Measurements from ENCODE around the gene TBX10.

The TBX10 gene

DNA sequence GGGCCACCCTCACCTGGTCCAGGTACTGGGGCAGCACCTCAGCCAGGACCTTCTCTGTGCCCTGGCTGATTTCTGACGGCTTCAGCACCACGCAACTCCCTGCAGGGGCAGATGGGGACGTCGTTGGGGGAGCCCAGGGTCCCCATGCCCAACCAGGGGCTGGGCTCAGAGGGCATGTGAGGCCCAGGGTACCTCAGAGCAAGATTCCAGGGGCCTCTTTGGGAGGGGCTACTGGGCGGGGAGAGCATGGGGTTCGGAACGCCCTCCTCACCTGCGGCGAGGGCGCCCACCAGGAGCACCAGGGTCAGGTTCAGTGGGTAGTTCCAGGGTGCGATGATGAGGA lies 26.7 kb upstream of the TBX10 start:
- no peak for TF ChIP-seq GATA3 (IDR thresholded peaks at IDR 0.05; ENCODE audit: low read depth, low read length)
- TF ChIP-seq GATA2 (IDR thresholded peaks at IDR 0.05; ENCODE audit: low read depth, low read length), result no peak

DNA sequence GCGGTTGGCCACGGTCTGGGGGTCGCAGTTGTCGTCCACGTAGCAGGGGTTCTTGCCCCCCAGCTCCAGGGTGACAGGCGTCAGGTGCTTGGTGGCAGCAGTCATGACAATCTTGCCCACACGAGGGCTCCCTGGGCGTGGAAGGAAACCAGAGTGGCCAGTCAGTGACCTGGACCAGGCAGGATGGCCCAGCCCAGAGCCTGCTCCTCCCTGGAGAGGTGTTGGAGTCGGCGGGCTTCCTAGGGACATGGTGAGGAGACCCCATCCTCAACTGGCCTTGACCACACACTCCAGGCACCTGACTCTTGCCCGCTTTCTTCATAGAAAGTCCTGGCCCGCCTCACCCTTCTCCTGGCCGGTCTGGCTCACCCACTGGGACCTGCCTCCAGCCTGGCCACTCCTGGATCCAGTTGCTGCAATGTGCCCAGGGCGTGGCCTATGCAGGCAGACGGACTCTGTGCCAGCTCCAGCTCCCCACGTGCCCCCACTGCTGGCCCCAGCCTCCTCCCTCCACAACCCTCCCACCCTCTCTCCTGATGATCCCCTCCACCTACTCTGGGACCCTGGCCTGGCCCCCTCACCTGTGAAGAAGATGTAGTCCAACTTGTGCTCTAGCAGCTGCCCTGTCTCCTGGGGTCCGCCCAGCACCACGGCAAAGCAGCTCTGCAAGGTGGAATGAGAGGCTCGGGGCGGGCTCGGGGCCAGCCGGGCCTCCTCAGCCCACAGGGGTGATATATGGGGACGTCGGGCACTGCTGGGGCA lies 26.2 kb upstream of the TBX10 start:
- no peak for TF ChIP-seq GATA2 (IDR thresholded peaks at IDR 0.05; ENCODE audit: low read depth, low read length)

DNA sequence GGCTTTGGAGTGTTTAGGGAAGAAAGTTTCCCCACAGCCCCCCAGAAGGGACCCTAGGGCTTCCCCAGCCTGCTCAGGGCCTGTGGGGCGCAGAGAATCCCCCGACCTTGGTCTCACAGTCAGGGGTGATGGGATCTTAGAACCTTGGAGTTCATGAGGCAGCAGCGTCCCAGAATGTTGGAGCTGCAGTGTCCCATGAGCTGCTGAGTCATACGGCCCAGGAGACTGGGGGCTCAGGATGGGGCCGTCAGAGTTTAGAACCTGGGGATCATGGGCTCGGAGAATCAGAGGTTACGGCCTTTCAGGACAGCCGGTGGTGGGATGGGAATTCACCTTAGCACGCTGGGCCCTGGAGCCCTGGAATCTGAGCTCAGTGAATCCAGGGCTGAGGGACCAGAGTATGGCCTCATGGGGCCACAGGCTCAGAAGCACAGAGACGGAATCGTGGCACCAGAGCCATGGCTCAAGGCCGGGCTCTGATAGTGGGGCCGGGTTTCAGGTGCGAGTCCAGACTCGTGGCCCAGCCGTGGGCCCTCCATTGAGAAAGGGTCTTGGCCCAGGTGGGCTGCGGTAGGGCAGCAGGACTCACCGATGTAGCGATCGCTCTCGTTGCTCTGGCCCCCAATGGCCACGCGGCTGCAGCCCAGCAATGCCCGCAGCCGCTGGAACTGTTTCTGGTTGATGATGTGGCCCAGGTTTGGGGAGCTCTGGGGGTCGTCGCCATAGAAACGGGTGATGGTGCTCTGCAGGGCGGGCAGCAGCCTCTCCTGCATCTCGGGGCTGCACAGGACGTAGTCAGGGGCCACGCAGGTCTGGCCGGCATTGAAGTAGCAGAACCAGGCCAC lies 25.4 kb upstream of the TBX10 start:
- TF ChIP-seq GATA3 (IDR thresholded peaks at IDR 0.05; ENCODE audit: low read depth, low read length) (no peak), GATA2 (IDR thresholded peaks at IDR 0.05; ENCODE audit: low read depth, low read length) (no peak)

DNA sequence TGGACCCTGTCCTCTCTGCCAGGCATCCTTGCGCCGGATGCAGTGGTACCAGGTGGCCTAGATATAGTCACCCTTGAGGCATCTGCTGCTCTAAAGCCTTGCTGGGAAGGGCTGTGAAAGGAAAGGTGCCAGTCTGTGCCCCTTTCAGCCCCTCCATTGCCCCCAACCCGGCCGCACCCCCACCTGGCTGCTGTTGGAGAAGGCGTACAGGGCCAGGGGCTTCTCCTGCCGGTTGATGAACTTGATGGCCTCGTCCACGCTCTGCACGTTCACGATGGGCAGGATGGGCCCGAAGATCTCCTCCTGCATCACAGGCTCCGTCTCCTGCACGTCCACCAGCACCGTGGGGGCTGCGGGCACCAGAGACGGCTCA lies 24.6 kb upstream of the TBX10 start:
- TF ChIP-seq GATA2 (IDR thresholded peaks at IDR 0.05; ENCODE audit: low read depth, low read length) (no peak), GATA3 (IDR thresholded peaks at IDR 0.05; ENCODE audit: low read depth, low read length) (no peak)

DNA sequence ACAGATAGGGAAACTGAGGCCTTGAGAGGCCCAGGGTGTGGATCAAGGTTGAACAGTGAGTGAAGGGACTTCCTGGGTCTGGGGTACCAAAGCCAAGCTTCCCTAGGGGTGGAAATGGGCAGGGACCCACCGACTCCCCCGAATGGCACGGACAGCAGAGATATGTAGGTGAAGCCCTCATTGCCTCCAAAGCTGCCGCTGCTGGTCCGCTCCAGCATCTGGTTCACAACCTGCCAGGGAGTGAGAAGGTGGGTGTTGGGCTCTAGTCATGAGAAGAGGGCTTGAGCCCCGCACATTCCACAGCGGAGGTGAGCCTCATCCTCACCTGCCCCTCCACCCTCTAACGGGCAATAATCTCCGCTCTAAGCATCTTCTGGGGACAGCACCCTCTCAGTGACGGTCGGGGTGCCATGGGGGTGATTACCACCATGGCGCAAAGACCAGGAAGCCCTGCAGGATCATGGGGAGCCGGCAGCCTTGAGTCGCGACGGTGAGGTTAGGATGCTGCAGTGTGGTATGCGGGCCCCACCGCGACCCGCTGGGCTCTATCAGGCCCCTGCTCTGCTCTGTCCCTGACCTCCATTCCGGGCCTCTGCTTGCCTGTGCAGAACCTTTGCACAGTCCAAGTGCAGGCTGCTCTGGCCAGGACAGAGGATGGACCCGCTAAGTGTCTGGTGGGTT lies 24.1 kb upstream of the TBX10 start:
- TF ChIP-seq GATA2 (IDR thresholded peaks at IDR 0.05; ENCODE audit: low read depth, low read length) (no peak), GATA3 (IDR thresholded peaks at IDR 0.05; ENCODE audit: low read depth, low read length) (no peak)

DNA sequence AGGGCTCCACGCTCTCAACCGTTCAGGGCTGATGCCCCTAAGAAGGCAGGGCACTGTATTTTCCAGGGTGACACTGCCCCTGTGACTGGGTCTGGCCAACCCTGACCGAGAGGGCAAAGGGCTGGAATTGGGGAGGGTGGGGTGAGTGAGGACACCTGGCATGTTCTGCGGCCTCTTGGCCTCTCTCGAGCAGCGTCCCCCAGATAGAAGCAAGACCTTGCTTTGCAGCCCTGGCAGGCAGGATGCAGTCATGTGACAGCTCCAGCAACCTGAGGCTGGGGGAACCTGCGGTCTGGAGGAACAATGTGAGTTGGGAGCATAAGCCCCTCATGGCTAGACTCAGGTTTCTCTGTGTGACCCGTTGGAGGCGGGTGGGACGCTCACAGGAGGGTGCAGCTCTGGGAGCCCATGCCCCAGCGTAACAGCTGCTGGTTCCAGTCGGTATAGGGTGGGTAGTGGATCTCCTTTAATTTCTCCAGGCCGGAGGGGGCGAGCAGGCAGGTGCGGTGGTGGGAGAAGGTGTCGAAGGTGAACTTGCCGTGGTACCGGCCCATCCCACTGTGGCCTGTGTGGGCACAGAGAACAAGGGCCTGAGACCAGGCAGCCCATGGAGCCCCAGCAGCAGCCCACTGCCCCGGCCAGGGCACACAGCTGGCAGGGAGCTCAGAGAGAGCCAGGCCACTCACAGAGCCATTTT lies 23.4 kb upstream of the TBX10 start:
- no peak for TF ChIP-seq GATA2 (IDR thresholded peaks at IDR 0.05; ENCODE audit: low read depth, low read length)
- TF ChIP-seq GATA3 (IDR thresholded peaks at IDR 0.05; ENCODE audit: low read depth, low read length), result no peak

DNA sequence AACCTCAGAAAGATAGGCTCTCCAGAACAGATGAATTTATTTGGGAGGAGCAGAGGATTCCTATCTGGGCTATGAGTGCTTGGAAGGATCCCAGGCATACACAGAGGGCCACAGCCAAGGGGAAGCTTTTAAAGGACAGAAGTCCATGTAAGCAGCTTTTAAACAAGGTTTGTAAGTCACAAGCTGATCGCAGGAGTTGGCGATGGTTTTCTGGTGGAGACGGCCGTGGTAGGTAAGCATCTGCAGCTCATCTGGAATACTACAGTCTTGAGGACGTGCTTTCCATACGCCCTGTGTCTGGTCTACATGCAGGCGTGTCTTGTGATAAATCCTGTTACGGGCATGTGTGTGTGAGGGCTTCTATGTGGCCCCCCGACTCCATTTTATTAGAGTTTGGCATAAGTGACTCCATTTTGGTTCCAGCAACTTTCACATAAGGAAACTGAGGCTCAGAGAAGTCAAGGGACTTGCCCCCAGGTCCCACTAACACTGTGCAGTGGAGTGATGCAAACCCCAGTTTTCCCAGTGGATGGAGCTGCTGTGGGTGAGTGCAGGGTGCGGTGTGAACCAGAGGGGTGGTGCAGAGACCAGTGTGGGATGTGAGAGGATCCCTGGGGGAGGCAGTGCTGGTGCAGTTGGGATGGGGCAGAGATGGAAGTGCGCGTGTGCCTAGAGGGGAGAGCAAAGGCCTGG lies 22.7 kb upstream of the TBX10 start:
- no peak for TF ChIP-seq GATA3 (IDR thresholded peaks at IDR 0.05; ENCODE audit: low read depth, low read length)
- TF ChIP-seq GATA2 (IDR thresholded peaks at IDR 0.05; ENCODE audit: low read depth, low read length), result no peak

DNA sequence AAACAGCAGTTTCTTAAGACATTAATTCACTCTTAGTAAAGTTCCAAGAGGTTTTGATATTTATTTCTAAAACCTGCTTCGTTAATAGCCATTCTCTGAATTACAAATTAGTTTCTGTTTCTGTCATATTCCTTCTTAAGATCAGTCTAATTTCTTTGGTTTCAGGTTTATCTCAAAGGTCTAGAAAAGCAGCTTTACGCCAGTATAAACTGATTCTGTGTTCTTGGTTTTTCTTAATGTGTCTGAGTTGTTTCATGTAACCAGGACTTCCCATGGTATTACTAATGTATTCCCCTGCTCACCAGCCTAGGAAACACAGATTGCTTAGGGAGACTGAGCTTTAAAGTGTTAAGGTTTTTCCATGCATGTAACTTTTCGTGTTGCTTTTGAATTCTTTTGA lies 17.7 kb upstream of the TBX10 start:
- TF ChIP-seq GATA2 (IDR thresholded peaks at IDR 0.05; ENCODE audit: low read depth, low read length) (no peak), GATA3 (IDR thresholded peaks at IDR 0.05; ENCODE audit: low read depth, low read length) (no peak)

DNA sequence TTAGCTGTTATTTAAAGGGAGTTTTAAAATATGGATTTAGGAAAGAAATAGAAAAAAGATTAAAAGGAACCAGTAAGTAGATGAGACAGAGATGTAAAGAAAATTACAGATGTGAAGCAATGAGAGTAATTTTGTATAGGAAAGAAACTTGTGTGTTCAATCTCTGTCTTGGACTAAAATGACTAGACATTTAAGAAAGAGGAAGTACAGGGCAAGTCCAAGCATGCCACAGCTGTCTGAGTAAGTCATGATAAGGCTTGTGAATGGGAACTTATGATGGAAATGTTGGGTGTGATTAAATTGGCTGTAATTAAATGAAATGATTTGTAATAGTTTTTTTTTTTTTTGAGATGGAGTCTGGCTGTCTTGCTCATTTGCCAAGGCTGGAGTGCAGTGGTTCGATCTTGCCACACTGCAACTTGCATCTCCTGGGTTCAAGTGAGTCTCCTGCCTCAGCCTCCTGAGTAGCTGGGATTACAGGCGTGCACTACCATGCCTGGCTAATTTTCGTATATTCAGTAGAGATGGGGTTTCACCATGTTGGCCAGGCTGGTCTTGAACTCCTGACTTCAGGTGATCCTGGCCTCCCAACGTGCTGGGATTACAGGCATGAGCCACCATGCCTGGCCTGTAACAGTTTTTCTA lies 16.8 kb upstream of the TBX10 start:
- TF ChIP-seq GATA3 (IDR thresholded peaks at IDR 0.05; ENCODE audit: low read depth, low read length) (no peak), GATA2 (IDR thresholded peaks at IDR 0.05; ENCODE audit: low read depth, low read length) (no peak)

DNA sequence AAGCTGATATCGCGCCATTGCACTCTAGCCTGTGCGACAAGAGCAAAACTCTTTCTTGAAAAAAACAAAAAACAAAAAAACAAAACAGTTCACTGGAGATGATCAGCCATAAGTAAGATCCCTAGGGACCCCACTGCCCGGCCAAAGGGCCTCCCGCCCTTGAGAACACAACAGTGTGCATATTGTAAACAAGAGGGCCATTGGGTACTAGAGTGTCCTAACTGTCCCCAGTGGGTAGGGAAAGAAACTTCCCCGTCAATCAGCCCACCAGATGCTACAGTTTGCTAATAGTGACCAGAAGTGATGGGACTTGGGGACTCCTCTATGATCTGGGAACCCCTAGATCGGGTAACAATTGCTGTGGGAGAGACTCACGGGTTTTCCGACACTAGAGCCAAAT lies 14.7 kb upstream of the TBX10 start:
- TF ChIP-seq GATA3 (IDR thresholded peaks at IDR 0.05; ENCODE audit: low read depth, low read length) (no peak), GATA2 (IDR thresholded peaks at IDR 0.05; ENCODE audit: low read depth, low read length) (no peak)

DNA sequence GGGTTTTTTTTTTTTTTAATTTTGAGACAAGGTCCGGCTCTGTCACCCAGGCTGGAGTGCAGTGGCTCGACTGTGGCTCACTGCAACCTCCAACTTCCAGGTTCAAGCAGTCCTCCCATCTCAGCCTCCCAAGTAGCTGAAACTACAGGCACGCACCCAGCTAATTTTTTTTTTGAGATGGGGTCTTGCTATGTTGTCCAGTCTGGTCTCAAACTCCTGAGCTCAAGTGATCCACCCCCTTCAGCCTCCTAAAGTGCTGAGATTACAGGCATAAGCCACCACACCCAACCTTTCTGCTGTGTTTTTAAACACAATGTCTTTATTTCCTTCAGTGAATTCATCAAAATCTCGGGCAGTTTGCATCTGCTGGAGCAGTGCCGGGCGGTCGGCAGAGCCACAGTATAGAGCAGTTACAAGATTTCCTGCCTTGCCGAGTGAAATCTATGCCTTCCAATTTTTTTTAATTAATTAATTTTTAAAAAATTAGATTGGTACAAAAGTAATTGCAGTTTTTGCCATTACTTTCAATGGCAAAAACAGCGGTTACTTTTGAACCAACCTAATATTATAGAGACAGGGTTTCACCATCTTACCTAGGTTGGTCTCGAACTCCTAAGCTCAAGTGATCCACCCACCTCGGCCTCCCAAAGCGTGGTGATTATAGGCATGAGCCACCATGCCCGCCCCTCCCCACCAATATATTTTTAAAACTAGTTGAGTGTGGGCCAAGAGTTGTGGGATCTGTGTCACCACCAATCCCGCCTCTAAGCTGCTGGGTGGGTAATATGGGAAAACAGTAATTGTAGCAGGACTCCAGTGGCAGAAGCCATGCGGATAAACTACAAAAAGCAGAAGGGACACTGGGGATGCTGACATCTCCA lies 13.6 kb upstream of the TBX10 start:
- no peak for TF ChIP-seq GATA3 (IDR thresholded peaks at IDR 0.05; ENCODE audit: low read depth, low read length)
- no peak for TF ChIP-seq GATA2 (IDR thresholded peaks at IDR 0.05; ENCODE audit: low read depth, low read length)
